Stomach (tissue), 9 donors: ENCODE results near the gene IAH1. TPM values are rescaled to one million over a fixed set of nuclear protein-coding genes. Genes with fewer than 3 reads are reported as not detected.

Experiments used
- DNase-seq, 2 donors: peaks; one replicate each; pipeline versions ENCODE4 v3.0.0 to v3.0.0-alpha.2; 2013 to 2019
- H3K27ac ChIP-seq, 5 donors: fragments of 200-600 bp in 4 of 5; sonication (generic) in 4 of 5; one replicate each; pipeline ENCODE4 v1.5.1; 2013 to 2019; ENCODE audit warnings: mild to moderate bottlenecking in 1 of 5, moderate library complexity in 1 of 5
- H3K27me3 ChIP-seq, 3 donors: fragments of 200-600 bp; sonication (generic); one replicate each; pipeline ENCODE4 v1.5.1; 2017 to 2019; ENCODE audit warnings: mixed run types in 1 of 3
- H3K36me3 ChIP-seq, 4 donors: fragments of 200-600 bp; sonication (generic); 1 replicate in 3 of 4; 2 replicates in 1 of 4; pipeline ENCODE4 v1.5.1; 2016 to 2019
- H3K4me1 ChIP-seq, 4 donors: fragments of 200-600 bp; sonication (generic); one replicate each; pipeline ENCODE4 v1.5.1; 2016 to 2019
- H3K4me3 ChIP-seq, 4 donors: fragments of 200-600 bp; sonication (generic) in 3 of 4; one replicate each; pipeline ENCODE4 v1.5.1; 2016 to 2019; ENCODE audit warnings: mild to moderate bottlenecking in 1 of 4
- H3K9me3 ChIP-seq, 4 donors: fragments of 200-600 bp; sonication (generic); one replicate each; pipeline ENCODE4 v1.5.1; 2016 to 2019
- EP300 ChIP-seq: sonication (generic); formaldehyde crosslinking; IDR thresholded peaks from one replicate; pipeline ENCODE4 v1.6.1; 2017; ENCODE audit warnings: antibody characterized with exemption
- POLR2A ChIP-seq, 4 donors: fragments of 450-650 bp; IDR thresholded peaks; one replicate each; pipeline ENCODE4 v1.6.1; 2016; ENCODE audit warnings: antibody characterized with exemption in 4 of 4, control low read depth in 2 of 4, mild to moderate bottlenecking in 1 of 4, moderate library complexity in 1 of 4
- POLR2AphosphoS5 ChIP-seq, 3 donors: sonication (generic); formaldehyde crosslinking; IDR thresholded peaks; one replicate each; pipeline ENCODE4 v1.6.1; 2016; ENCODE audit warnings: antibody characterized with exemption in 3 of 3
- whole genome bisulfite sequencing, 5 donors: extraction: QIAGEN DNeasy Blood & Tissue Kit in 3 of 5; methylation state at CpG; one replicate each; pipeline versions ENCODE4 v1.1.5 to v1.1.7; 2013 to 2018; 5-methylcytosine and 5-hydroxymethylcytosine counted together
- intact Hi-C: fragments of 100-400 bp; cut with DNase I; formaldehyde crosslinking; loops from one replicate; pipeline ENCODE4 v1.15.1; 2023; ENCODE audit warnings: low total_unique reads
- polyA plus RNA-seq, 3 donors: library from polyadenylated mRNA; stranded (reverse); fragments of 200-250 nt; gene quantifications; one replicate each; pipeline ENCODE4 v1.2.3, GENCODE V29; 2013
- total RNA-seq, 5 donors: library from RNA; depleted of rRNA; stranded (reverse); fragments of >200 nt; gene quantifications; one replicate each; pipeline versions ENCODE4 v1.1.0 to v1.2.3, GENCODE V29; 2014 to 2016
- TF ChIP-seq, protein P1 (sequence below), 7 experiments: fragments of 450-650 bp in 4 of 7; fragments of 200-600 bp in 3 of 7; sonication (generic) in 3 of 7; IDR thresholded peaks; one replicate each; pipeline ENCODE4 v1.5.1; 2016 to 2019; ENCODE audit warnings: antibody characterized with exemption in 7 of 7, control low read depth in 2 of 7, mild to moderate bottlenecking in 1 of 7
- donor health status: healthy with polysubstance abuse.
- donor health status: Bipolar disorder and iron deficiency.
- donor health status: healthy.

IAH1 gene
- total and polyA plus RNA-seq, 8 donors = 29.8 to 204 (median 53.5) TPM

DNA sequence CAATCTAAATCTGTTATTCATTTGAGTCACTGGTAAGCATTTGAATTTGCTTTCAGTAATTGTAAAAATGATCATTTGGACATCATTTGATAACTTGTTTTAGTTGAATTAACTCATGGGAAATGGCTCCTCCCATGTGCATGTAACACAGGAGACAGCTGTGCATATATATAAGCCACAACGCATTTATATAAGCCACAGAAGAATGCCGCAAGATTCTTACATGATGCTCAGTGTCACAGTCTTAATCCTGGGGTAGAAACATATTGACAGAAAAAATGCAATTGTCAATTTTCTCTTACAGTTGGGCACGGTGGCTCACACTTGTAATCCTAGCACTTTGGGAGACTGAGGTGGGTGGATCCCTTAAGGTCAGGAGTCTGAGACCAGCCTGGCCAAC lies 13.3 kb upstream of the IAH1 start:
- 90 to 93% (median 91%) methylated on average over 3 of the region's 3 CpGs for WGBS, 5 donors
- DNase-seq = no peak
- intact Hi-C loops = no loop called here
- TF ChIP-seq POLR2AphosphoS5 (IDR thresholded peaks at IDR 0.05) (no peak), EP300 (no peak), POLR2A (IDR thresholded peaks at IDR 0.05) (no peak)
- TF ChIP-seq, protein P1, sequence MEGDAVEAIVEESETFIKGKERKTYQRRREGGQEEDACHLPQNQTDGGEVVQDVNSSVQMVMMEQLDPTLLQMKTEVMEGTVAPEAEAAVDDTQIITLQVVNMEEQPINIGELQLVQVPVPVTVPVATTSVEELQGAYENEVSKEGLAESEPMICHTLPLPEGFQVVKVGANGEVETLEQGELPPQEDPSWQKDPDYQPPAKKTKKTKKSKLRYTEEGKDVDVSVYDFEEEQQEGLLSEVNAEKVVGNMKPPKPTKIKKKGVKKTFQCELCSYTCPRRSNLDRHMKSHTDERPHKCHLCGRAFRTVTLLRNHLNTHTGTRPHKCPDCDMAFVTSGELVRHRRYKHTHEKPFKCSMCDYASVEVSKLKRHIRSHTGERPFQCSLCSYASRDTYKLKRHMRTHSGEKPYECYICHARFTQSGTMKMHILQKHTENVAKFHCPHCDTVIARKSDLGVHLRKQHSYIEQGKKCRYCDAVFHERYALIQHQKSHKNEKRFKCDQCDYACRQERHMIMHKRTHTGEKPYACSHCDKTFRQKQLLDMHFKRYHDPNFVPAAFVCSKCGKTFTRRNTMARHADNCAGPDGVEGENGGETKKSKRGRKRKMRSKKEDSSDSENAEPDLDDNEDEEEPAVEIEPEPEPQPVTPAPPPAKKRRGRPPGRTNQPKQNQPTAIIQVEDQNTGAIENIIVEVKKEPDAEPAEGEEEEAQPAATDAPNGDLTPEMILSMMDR (IDR thresholded peaks at IDR 0.05) = no peak
- Histone ChIP-seq H3K27ac (no peak overlapping the region), H3K36me3 (peaks cover 7 to 86% (median 79%) of the 10 kb centered on the region in 4 donors), H3K4me1 (peaks cover 0 to 9% (median 0%) of the 10 kb centered on the region in 4 donors), H3K27me3 (no peaks in the 10 kb centered on the region), H3K9me3 (no peaks in the 10 kb centered on the region), H3K4me3 (no peak overlapping the region)

DNA sequence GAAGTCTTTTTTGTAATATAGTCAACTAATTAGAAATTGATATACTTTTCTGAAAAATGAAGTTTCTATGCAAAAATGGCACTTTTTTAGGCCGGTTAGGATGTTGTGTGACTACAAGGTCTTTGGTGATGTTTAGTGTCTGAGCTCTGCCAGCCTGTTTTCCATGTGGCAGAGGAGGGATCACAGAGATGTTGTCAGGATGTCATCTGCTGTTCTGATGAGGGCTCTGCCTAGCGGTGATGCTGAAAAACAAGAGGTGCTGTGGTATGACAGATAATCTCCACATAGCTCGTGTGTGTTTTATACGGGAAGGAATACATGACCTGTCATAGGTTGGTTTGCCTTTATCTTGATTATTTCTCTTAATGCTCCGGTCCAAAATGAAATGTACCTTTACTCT lies 12.0 kb upstream of the IAH1 start:
- intact Hi-C loops = no loop called here

DNA sequence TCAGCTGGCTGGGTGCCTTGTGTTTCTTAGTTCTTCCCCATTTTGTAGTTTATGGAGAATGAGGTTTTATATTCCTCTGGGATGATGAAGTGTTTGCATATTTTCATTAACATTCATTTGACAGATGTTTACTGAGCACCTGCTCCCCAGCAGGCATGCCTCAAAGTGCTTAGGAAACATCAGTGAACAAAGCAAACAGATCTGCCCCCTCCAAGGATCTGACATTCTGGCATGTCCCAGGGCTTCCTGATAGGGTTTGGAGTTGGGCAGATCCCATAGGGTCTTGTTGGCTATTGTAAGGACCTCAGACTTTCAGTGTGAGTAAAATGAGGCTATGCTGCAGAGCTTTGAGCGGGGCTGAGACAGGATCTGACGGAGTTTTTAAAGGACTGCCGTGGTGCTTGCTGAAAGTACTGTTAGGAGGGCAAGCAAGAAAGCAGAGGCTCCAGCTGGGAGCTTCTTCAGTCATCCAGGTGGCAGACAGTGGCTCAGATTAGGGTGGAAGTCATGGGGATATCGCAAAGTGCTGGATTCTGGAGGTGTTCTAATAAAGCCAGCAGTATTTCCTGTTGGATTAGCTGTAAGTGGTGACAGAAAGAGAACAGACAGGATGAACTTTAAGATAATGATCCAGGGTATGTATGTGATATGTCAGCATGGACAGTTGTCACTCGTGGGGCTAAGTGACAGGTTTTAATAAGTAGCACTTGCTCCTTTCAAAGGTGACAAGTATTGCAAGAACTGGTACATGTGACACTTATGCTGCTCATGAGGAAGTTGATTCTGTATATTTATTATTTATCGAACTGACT lies 11.3 kb upstream of the IAH1 start:
- Histone ChIP-seq H3K27ac (no peak overlapping the region), H3K9me3 (no peaks in the 10 kb centered on the region), H3K27me3 (no peaks in the 10 kb centered on the region), H3K4me3 (no peak overlapping the region), H3K4me1 (peaks cover 0 to 9% (median 0%) of the 10 kb centered on the region in 4 donors), H3K36me3 (peaks cover 7 to 82% (median 69%) of the 10 kb centered on the region in 4 donors)
- TF ChIP-seq, protein P1 (IDR thresholded peaks at IDR 0.05) = no peak
- TF ChIP-seq POLR2A (IDR thresholded peaks at IDR 0.05) (no peak), POLR2AphosphoS5 (IDR thresholded peaks at IDR 0.05) (no peak), EP300 (no peak)
- DNase-seq = no peak
- WGBS, 5 donors = 84 to 91% (median 90%) methylated on average over 6 of the region's 6 CpGs
- intact Hi-C loops = no loop called here

More for the DNA sequence above, 12.0 kb upstream of the IAH1 start:
- WGBS, 5 donors = 74 to 96% (median 84%) methylated on average over 5 of the region's 5 CpGs
- DNase-seq = no peak
- H3K27me3 ChIP-seq = no peaks in the 10 kb centered on the region
- peaks cover 0 to 9% (median 0%) of the 10 kb centered on the region in 4 donors for H3K4me1 ChIP-seq
- no peak overlapping the region for H3K4me3 ChIP-seq
- no peaks in the 10 kb centered on the region for H3K9me3 ChIP-seq
- H3K36me3 ChIP-seq = peaks cover 7 to 84% (median 70%) of the 10 kb centered on the region in 4 donors
- no peak for TF ChIP-seq POLR2A (IDR thresholded peaks at IDR 0.05)
- TF ChIP-seq, protein P1 (IDR thresholded peaks at IDR 0.05) = no peak
- no peak for TF ChIP-seq EP300
- no peak for TF ChIP-seq POLR2AphosphoS5 (IDR thresholded peaks at IDR 0.05)
- no peak overlapping the region for H3K27ac ChIP-seq

DNA sequence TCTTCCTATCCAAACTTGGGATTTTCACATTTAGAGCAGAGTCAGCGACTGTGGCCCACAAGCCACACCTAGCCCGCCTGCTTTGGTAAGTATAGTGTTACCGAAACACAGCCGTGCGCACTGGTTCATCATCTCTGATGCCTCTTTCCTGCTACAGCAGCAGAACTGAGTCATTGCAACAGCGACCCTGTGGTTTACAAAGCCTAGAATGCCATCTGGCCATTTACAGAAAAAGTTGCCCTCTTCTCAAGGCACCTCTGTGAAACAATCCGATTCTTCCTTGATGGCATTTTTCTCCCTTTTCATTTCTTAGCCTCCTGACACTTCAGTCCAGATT lies 10.7 kb upstream of the IAH1 start:
- no peaks in the 10 kb centered on the region for H3K27me3 ChIP-seq
- H3K27ac ChIP-seq = no peak overlapping the region
- no peak for DNase-seq
- intact Hi-C loops = no loop called here
- H3K9me3 ChIP-seq = no peaks in the 10 kb centered on the region
- H3K4me3 ChIP-seq = no peak overlapping the region
- TF ChIP-seq POLR2AphosphoS5 (IDR thresholded peaks at IDR 0.05) (no peak), EP300 (no peak), POLR2A (IDR thresholded peaks at IDR 0.05) (no peak)
- TF ChIP-seq, protein P1 (IDR thresholded peaks at IDR 0.05) = no peak
- H3K4me1 ChIP-seq = peaks cover 0 to 8% (median 0%) of the 10 kb centered on the region in 4 donors
- peaks cover 7 to 82% (median 68%) of the 10 kb centered on the region in 4 donors for H3K36me3 ChIP-seq
- 70 to 79% (median 77%) methylated on average over 7 of the region's 7 CpGs for WGBS, 5 donors
